ACHN (cell line): ENCODE measurements around the gene CEP78.
"Not testable (repeated sequence)": the region's sequence is repeated elsewhere in the genome, so short reads cannot be mapped to it uniquely, and the experiment has no call there.

Experiments
- DNase-seq: peaks from one replicate; pipeline ENCODE4 v3.0.0-alpha.2; 2015
- in situ Hi-C: cut with HindIII; loops from 2 replicates; pipeline ENCODE4 v1.10.0; 2017; ENCODE audit warnings: low sequenced_read_pairs, low pct_ligation_motif_present, low pct_unique_long_range_greater_than_20kb

CEP78 gene

DNA sequence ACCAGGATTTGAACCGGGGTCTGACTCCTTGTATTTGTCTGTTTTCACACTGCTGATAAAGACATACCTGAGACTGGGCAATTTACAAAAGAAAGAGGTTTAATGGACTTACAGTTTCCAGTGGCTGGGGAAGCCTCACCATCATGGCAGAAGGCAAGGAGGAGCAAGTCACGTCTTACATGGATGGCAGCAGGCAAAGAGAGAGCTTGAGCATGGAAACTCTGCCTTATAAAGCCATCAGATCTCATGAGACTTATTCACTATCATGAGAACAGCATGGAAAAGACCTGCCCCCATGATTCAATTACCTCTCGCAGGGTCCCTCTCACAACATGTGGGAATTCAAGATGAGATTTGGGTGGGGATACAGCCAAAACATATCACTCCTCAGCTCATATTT lies 14.0 kb upstream of the CEP78 start:
- DNase-seq, in situ Hi-C loops: not testable (repeated sequence)

DNA sequence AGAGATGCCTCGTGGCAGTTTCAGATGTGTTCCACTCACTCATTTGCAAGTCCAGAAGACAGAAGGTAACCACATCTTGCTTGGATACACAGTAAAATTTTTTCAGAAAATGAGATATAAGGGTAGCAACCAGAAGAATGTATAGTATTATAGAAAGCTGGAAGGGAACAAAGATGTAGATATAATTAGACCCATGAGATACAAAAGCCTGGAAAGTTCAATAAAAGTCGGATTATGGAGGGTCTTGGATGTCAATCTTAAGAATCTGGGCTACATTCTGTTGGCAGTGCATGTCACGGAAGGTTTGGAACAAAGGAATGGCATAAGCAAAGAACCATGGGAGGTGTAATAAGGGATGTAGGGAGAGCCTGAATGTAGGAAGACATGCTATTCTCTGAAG lies 5.1 kb upstream of the CEP78 start:
- DNase-seq: no peak
- in situ Hi-C loops: no loop called here

DNA sequence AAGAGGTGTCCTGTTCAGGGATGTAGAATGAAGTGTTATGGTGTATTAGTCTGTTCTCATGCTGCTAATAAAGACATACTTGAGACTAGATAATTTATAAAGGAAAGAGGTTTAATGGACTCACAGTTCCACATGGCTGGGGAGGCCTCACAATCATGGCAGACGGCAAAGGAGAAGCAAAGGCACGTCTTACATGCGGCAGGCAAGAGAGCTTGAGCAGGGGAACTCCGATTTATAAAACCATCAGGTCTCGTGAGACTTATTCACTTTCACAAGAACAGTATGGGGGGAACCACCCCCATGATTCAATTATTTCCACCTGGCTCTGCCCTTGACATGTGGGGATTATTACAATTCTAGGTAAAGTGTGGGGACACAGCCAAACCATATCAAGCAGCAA lies 3.4 kb upstream of the CEP78 start:
- in situ Hi-C loops, DNase-seq: not testable (repeated sequence)

DNA sequence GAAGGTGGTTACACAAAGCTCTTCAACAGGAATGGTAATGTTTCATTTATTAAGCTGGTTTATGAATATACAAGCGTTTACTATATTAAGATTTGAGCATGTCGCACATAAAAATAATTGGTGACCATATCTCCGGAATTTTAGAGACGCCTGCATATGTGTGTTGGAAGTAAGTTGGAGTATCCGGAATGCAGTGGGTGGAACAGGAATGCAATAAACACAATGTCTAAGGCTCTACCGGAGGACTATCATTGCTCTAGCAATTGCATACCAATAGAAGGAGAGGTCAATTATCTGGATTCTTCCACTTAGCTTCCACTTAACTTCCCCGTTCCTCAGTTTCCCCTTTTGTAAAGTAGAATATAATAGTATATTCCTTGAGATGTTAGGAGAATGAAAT lies 1.1 kb upstream of the CEP78 start:
- in situ Hi-C loops: no loop called here
- DNase-seq: no peak

DNA sequence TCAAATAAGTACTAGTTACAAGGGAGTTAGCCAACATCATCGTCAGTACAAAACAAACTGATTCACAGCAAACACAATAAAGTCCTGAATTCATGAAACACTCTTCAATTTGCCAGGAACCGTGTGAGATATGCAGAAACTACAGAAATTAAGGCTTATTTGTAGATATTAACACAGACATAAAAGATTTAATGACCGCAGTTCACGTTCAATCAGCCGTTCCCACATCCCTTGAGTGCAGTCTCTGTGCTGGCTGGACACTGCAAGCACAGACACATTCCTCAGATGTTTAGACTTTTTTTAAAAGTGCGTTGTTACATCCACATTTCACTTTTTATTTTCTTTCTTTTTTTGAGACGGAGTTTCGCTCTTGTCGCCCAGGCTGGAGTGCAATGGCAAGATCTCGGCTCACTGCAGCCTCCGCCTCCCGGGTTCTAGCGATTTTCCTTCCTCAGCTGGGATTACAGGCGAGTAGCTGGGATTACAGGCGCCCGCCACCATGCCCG lies 566 bp upstream of the CEP78 start:
- DNase-seq: peak; percentile 29
- in situ Hi-C loops: no loop called here

DNA sequence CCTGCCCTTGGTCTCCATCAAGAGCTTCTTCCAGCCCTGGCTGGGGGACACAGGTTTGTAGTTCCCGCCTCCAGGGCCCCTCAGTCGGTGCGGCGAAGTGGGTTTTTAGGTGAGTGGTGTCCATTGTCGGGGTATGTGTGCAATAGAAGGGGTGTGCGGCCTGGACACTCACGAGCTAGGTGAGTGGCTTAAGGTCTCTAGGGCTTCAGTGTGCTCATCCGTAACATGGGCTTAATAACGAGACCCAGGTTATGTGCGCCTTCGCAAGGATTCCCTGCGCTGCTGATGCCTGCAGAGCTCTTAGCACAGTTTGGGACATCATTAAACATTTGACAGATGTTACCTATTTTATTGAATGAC lies 656 bp downstream of the CEP78 start:
- in situ Hi-C loops: no loop called here
- DNase-seq: peak; percentile 14

DNA sequence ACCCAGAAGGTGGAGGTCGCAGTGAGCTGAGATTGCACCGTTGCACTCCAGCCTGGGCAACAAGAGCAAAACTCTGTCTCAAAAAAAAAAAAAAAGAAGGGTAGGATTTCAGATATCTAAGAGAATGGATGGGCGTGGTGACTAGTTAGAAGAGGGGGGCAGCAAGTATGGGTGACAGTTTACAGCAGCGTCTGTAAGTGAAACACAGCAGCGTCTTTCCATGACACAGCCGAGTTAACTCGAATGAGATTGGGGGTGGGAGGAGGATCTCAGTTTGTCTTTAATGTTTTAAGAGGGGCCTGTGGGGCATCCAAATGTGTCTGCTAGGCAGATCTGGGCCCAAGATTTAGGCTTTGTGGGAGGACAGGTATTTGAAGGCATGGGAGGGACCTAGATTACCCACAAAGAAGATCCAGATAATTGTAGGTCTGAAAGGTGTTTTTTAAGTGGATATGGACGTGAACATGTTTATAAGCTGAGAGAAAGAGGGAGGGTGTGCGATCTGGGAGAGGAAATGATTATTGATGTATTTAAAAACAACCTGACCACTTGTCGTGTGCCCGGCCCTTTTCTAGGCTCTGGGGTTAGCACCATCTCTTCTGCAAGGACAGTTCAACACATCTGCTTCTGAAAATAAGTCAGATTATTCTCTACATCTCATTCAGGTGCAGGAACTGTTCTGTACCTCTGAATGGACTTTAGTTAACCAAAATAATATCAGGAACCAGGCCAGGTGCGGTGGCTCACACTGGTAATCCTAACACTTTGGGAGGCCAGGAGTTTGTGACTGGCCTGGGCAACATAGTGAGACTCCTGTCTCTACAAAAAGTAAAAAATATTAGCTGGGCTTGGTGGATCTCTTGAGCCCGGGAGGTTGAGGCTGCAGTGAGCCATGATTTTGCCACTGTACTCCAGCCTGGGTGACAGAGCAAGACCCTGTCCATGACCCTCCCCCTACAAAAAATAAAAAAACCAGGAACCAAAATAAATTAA lies 2.5 kb downstream of the CEP78 start:
- DNase-seq: no peak
- in situ Hi-C loops: no loop called here

DNA sequence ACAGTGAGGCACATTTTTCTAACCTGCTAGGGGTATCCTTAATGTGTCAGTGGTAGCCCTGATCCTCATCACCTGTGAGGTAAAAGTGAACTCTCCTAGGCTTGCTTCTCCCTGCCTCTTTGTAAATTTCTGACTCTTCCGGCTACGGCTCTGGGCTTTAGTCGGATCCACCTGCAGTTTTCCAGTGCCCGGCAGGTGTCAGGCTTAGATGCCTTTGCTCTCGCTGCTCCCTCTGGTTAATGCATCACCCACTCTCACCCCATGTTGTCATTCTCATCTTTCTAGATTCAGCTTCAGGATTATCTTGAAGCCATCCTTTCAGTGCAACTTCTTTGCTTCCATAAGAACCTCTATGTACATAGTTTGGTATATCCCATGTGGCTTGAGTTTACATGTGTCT lies 3.6 kb downstream of the CEP78 start:
- DNase-seq: peak; percentile 51
- in situ Hi-C loops: no loop called here

DNA sequence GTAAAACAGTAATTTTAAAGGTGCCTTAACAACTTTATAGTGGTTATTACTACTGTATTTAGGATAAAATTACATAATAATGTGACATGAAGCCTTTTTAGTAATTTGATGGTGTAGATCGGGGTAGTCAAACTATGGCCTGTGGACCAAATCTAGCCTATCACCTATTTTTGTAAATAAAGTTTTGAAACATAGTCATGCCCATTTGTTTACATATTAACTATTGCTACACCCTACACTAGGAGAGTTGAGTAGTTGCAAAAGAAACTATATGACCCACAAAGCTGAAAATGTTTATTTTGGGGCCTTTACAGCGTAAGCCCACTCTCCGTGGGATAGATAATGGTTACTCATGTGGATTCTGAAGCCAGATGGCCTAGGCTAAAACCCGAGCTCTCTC lies 6.2 kb downstream of the CEP78 start:
- no peak for DNase-seq
- in situ Hi-C loops: no loop called here

DNA sequence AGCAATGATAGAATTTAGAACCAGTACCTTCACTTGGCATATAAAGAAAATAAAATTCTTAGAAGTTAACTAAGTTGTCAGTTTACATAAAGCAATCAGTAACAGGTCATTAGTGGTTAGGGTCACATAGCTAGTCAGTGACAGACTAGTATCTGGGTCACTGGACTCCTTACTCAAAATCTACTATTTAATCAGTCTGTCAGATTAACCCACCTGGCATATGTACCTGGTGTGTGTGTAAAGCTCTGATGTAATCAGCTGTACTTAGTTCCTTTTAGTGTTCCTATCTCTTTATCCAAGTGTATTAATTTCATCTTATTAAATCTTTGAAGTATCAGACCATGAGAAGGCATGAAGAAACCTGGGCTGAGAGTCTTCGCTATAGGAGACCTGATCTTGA lies 7.3 kb downstream of the CEP78 start:
- in situ Hi-C loops: no loop called here
- no peak for DNase-seq

DNA sequence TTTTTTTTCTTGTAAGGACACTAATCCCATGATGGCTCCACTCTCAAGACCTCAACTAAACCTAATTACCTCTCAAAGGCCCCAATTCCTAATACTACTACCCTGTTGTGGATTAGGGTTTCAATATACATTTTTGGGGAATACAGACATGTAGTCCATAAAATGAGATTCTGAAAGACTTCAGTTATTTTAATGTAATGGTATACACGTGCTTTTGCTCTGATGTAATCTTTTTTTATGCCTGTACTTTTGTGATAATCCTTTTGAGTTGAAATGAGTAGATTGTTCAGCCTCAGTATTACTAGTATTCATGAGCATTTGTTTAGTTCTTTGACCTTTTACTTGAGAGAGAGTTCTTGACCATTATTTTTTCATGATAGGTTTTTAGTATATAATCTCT lies 9.5 kb downstream of the CEP78 start:
- DNase-seq: no peak
- in situ Hi-C loops: no loop called here

DNA sequence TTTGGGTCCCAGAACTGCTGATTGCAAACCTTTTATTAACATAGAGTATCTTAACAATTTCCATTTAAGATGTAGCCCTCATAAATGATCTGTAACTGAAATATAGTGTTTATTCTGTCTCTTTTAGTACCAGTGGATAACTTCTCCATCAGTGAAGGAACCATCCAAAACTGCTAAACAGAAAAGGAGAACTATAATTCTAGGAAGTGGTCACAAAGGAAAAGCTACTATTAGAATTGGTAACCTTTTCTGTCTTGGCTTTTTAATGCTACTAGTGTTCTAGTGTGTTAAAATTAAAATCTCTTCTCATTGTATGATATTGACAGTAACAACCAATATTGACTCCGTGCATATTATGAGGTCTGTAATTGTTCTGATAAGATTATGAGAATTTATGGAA lies 12.8 kb downstream of the CEP78 start:
- in situ Hi-C loops: no loop called here
- no peak for DNase-seq

DNA sequence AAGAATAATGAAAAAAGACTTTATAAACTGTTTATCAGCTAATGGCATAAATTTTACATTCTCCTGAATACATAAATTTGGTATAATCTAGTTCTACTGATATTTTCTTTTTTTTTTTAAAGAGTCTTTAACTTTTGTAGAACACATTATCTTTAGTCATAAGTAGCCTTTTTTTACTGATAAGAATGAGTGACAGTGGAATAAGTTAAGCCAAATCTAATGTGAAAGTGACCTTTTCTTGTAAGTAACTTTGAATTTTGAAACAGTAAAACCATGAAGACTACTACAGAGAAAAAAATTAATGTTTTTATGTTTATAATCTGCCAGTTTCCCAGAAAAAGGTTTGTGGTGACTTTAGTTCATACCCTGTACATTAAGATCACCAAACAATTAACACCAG lies 13.7 kb downstream of the CEP78 start:
- no peak for DNase-seq
- in situ Hi-C loops: no loop called here

DNA sequence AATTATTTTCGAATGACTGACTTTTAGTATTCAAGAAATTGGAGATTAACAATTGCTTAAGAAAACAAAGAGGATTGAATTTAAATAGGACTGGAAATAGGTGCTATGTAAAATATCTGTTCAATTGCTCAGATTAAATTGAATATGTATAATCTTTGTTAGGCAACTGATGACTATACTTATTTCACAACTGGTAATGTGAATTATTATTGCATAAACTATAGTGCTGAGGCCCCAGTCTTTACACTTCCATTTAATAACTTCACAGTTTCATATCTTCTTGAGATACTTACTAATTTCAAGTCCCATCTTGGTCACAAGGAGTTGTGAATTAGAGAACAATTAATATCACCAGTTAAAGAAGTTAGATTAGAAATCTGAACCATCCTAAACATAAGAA lies 16.7 kb downstream of the CEP78 start:
- in situ Hi-C loops: no loop called here

DNA sequence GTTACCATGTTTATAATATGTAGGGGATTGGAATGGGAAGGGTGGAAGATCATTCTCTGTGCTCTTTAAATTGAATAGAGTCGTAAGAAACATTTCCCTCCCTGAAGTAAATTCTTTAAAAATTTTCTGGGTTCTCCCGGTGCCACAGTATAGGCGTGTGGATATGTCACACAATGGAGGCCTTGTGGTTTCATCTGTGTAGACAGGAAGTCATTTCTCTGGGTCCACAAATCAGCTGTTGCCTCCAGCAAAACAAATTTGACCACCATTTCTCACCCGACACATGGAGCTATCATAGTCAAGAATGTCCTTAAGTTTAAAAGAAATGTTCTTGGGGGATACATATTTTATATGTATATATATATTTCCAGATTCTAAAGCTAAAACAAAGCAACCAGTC lies 17.4 kb downstream of the CEP78 start:
- in situ Hi-C loops: no loop called here
- DNase-seq: no peak

More for the DNA sequence above, 16.7 kb downstream of the CEP78 start:
- no peak for DNase-seq

DNA sequence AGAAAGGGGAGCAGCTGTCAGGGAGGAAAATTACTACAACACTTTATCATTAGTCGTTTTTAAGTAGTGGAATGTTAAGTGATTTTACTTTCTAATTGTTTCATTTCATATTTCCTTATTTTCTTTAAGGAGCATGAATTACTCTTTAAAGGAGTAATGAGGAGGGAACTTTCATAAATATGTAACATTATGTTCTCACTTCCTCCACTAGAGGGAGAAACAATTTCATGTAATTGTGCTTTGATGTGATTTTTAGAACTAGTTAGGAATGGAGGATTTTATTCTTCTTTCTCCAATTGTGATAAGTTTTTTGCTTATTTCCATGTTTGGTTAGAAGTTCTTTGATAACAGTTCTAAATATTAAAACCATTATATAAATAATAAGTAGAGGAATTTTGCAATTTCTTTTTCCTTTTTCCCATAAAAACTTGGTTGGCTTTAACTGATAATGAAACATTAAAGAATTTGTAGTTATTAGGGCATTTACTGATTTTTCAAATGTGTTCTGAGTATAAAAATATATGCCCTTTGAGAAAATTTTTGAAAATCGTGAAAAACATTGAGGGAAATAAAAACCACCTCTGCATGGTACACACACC lies 25.6 kb downstream of the CEP78 start:
- in situ Hi-C loops: no loop called here

DNA sequence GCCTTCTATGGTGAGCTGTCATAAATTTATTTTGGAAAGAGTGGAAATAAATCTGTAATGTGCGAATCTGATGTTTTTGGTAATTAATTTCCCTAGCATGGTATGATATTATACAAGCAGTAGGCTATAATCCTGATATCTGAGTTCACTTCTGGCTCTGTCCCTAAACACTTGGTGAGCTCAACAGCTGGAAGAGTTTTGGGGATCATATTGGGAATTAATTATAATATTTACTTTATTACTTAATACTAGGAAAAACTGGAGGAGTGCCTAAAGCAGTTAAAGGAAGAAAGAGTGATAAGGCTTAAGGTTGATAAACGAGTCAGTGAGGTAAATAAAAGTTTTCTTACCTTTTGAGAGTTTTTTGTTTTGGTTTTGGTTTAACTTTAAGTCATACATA lies 26.8 kb downstream of the CEP78 start:
- in situ Hi-C loops: no loop called here
- DNase-seq: no peak

More for the DNA sequence above, 25.6 kb downstream of the CEP78 start:
- peak; percentile 47 for DNase-seq

DNA sequence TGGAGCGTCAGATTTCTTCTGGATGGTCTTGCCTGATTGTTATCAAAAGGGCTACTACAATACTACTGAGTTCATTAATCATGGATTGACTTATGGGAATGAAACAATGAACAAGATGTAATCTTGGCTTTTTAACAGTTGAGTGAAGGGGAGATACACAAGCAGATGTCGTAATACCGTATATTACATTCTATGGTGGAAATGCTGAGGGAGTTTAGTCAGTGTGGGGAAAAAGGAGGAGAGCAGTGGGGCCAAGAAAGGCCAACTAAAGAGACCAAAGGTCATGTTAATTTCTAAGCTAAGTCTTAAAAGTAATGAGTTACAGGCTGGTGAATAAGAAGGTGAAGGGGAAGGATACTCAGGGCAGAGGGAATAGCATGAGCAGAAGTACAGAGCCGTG lies 32.0 kb downstream of the CEP78 start:
- in situ Hi-C loops: no loop called here
- peak; percentile 2 for DNase-seq

DNA sequence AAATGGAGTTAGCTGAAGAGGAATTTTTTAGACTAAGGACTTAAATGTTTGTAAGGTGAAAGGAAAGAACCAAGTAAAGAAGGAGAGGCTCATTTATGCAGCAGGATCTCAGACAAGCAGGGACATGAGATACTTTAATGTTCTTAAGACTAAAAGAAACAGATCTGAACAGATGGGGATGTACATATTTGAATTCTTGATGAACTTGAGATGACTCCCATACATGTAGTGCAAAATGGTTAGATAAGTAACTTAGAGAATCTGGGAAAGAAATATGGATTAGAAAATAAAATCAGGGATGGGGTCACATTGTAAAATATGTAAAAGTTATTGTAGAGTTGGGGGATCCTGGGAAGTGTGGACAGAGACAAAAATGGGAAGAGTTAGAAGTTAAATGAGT lies 33.9 kb downstream of the CEP78 start:
- no peak for DNase-seq
- in situ Hi-C loops: no loop called here

DNA sequence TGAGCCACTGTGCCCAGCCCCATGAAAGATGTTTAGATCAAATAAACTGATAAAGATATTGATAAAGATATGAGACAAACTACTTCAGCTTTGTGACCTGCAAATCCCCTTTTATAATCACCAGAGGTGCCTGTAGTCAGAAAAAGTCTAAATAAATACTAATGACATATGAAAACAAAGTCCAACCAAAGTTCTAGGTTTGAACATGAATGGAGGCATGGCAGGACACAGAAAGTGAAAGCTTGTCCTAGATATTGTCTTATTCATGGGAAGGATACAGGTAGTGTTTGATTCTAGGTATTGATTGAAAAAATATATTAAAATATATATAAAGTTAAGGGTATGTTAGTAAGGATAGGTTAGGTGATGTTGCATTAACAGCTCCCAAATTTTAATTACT lies 36.4 kb downstream of the CEP78 start:
- DNase-seq: no peak
- in situ Hi-C loops: no loop called here
